Stimulated activated CD4-positive, alpha-beta T cell treated with anti-CD3 and anti-CD28 coated beads, Interleukin-4, amount 100 ng/mL, for 24 hours (primary cell): ENCODE measurements around the gene KCNJ12.

Experiments
- DNase-seq: peaks from one replicate; pipeline ENCODE4 v3.0.0-alpha.2; 2020

The KCNJ12 gene

GRCh38 chr17:21368545-21369246 lies 7.5 kb upstream of the KCNJ12 start:
- no peak for DNase-seq

GRCh38 chr17:21369395-21369794 lies 6.8 kb upstream of the KCNJ12 start:
- DNase-seq: no peak

GRCh38 chr17:21370430-21370829 lies 5.7 kb upstream of the KCNJ12 start:
- no peak for DNase-seq

- no peak for DNase-seq
These were observed 4.6 kb upstream of the KCNJ12 start for GRCh38 chr17:21371511-21372081.

GRCh38 chr17:21372256-21372954 lies 3.8 kb upstream of the KCNJ12 start:
- no peak for DNase-seq

- DNase-seq: no peak
These were observed 3.1 kb upstream of the KCNJ12 start for GRCh38 chr17:21373036-21373435.

GRCh38 chr17:21373696-21374440 lies 2.3 kb upstream of the KCNJ12 start:
- DNase-seq: no peak

- no peak for DNase-seq
These were observed 1.6 kb upstream of the KCNJ12 start for GRCh38 chr17:21374441-21375161.

- no peak for DNase-seq
These were observed 996 bp upstream of the KCNJ12 start for GRCh38 chr17:21375162-21375560.

- DNase-seq: no peak
These were observed 438 bp upstream of the KCNJ12 start for GRCh38 chr17:21375757-21376080.

- no peak for DNase-seq
These were observed 868 bp downstream of the KCNJ12 start for GRCh38 chr17:21376759-21377690.

- no peak for DNase-seq
These were observed 1.7 kb downstream of the KCNJ12 start for GRCh38 chr17:21377705-21378396.

- DNase-seq: no peak
These were observed 2.4 kb downstream of the KCNJ12 start for GRCh38 chr17:21378553-21378952.

- no peak for DNase-seq
These were observed 3.0 kb downstream of the KCNJ12 start for GRCh38 chr17:21379080-21379711.

- DNase-seq: no peak
These were observed 4.5 kb downstream of the KCNJ12 start for GRCh38 chr17:21380659-21381058.

GRCh38 chr17:21381076-21381706 lies 5.0 kb downstream of the KCNJ12 start:
- no peak for DNase-seq

GRCh38 chr17:21382560-21383495 lies 6.7 kb downstream of the KCNJ12 start:
- no peak for DNase-seq

- DNase-seq: no peak
These were observed 9.2 kb downstream of the KCNJ12 start for GRCh38 chr17:21385281-21385845.

- no peak for DNase-seq
These were observed 11.5 kb downstream of the KCNJ12 start for GRCh38 chr17:21387616-21388015.
